H9 (cell line): ENCODE measurements around the gene GRB7. TPM values are rescaled to one million over a fixed set of nuclear protein-coding genes. Genes with fewer than 3 reads are reported as not detected.

Experiments used
- DNase-seq: peaks from one replicate; pipeline ENCODE4 v3.0.0-alpha.2; 2017
- H2AFZ ChIP-seq: one replicate; pipeline ENCODE4 v1.6.1; 2013; ENCODE audit warnings: mild to moderate bottlenecking, low read length, control low read depth, moderate library complexity
- H2AK5ac ChIP-seq: 2 replicates; pipeline ENCODE4 v1.6.1; 2013; ENCODE audit warnings: low read length, control low read depth, mixed read lengths; ENCODE audit not compliant: insufficient read length
- H2BK120ac ChIP-seq: one replicate; pipeline ENCODE4 v1.6.1; 2013; ENCODE audit warnings: low read depth, mild to moderate bottlenecking, low read length, control low read depth, inconsistent platforms; ENCODE audit not compliant: poor library complexity, severe bottlenecking
- H2BK12ac ChIP-seq: 2 replicates; pipeline ENCODE4 v1.6.1; 2013; ENCODE audit warnings: low read length, control low read depth, mixed read lengths, low read depth; ENCODE audit not compliant: insufficient read length
- H2BK15ac ChIP-seq: 2 replicates; pipeline ENCODE4 v1.6.1; 2013; ENCODE audit warnings: low read depth, low read length, control low read depth
- H2BK20ac ChIP-seq: one replicate; pipeline ENCODE4 v1.6.1; 2013; ENCODE audit warnings: low read depth, mild to moderate bottlenecking, low read length, control low read depth, inconsistent platforms; ENCODE audit not compliant: poor library complexity, severe bottlenecking
- H2BK5ac ChIP-seq: 2 replicates; pipeline ENCODE4 v1.6.1; 2013; ENCODE audit warnings: low read length, control low read depth, mixed read lengths; ENCODE audit not compliant: insufficient read length
- H3K14ac ChIP-seq: 2 replicates; pipeline ENCODE4 v1.6.1; 2013; ENCODE audit warnings: low read length, control low read depth; ENCODE audit not compliant: insufficient read depth
- H3K18ac ChIP-seq: 2 replicates; pipeline ENCODE4 v1.6.1; 2013; ENCODE audit warnings: low read depth, mild to moderate bottlenecking, mixed read lengths, low read length, control low read depth; ENCODE audit not compliant: insufficient read length
- H3K23ac ChIP-seq: 2 replicates; pipeline ENCODE4 v1.6.1; 2013; ENCODE audit warnings: low read length, control low read depth, mixed read lengths, low read depth; ENCODE audit not compliant: insufficient read length
- H3K23me2 ChIP-seq: 2 replicates; pipeline ENCODE4 v1.6.1; 2013; ENCODE audit warnings: low read depth, mild to moderate bottlenecking, mixed read lengths, low read length, control low read depth; ENCODE audit not compliant: insufficient read length, poor library complexity, severe bottlenecking
- H3K27ac ChIP-seq: 2 replicates; pipeline ENCODE4 v1.5.1; 2013; ENCODE audit warnings: low read length, control low read depth, mixed read lengths, low read depth; ENCODE audit not compliant: insufficient read length
- H3K27me3 ChIP-seq: 2 replicates; pipeline ENCODE4 v1.6.1; 2013; ENCODE audit warnings: low read length, control low read depth, inconsistent platforms; ENCODE audit not compliant: insufficient read depth
- H3K4ac ChIP-seq: 2 replicates; pipeline ENCODE4 v1.6.1; 2013; ENCODE audit warnings: low read depth, mild to moderate bottlenecking, control low read depth, inconsistent platforms, low read length, moderate library complexity
- H3K4me1 ChIP-seq: 2 replicates; pipeline ENCODE4 v1.6.1; 2013; ENCODE audit warnings: low read length, control low read depth, inconsistent platforms; ENCODE audit not compliant: insufficient read depth
- H3K4me2 ChIP-seq: 2 replicates; pipeline ENCODE4 v1.6.1; 2013; ENCODE audit warnings: low read length, control low read depth, mixed read lengths; ENCODE audit not compliant: insufficient read length, insufficient read depth
- H3K56ac ChIP-seq: 2 replicates; pipeline ENCODE4 v1.6.1; 2013; ENCODE audit warnings: low read depth, mild to moderate bottlenecking, mixed read lengths, low read length, control low read depth; ENCODE audit not compliant: insufficient read length
- H3K79me1 ChIP-seq: 2 replicates; pipeline ENCODE4 v1.6.1; 2013; ENCODE audit warnings: low read depth, mild to moderate bottlenecking, moderate library complexity, low read length, control low read depth, inconsistent platforms; ENCODE audit not compliant: insufficient read depth, poor library complexity, severe bottlenecking
- H3K79me2 ChIP-seq: 2 replicates; pipeline ENCODE4 v1.6.1; 2013; ENCODE audit warnings: low read length, control low read depth, inconsistent platforms; ENCODE audit not compliant: insufficient read depth
- H3K9ac ChIP-seq: 2 replicates; pipeline ENCODE4 v1.6.1; 2013; ENCODE audit warnings: low read length, control low read depth, mixed read lengths; ENCODE audit not compliant: insufficient read length; ENCODE audit errors: extremely low read depth
- H3K9me3 ChIP-seq: one replicate; pipeline ENCODE4 v1.6.1; 2013; ENCODE audit warnings: low read depth, low read length, inconsistent platforms; ENCODE audit not compliant: control insufficient read depth
- H3T11ph ChIP-seq: one replicate; pipeline ENCODE4 v1.6.1; 2013; ENCODE audit warnings: mild to moderate bottlenecking, low read length, control low read depth, inconsistent platforms
- H4K20me1 ChIP-seq: one replicate; pipeline ENCODE4 v1.6.1; 2013; ENCODE audit not compliant: control insufficient read depth, insufficient read length, insufficient read depth
- H4K5ac ChIP-seq: 2 replicates; pipeline ENCODE4 v1.6.1; 2013; ENCODE audit warnings: low read depth, mild to moderate bottlenecking, mixed read lengths, low read length, control low read depth; ENCODE audit not compliant: insufficient read length
- H4K8ac ChIP-seq: replicated peaks from 2 replicates; pipeline ENCODE4 v1.6.1; 2013; ENCODE audit warnings: low read length, control low read depth, mixed read lengths, low read depth; ENCODE audit not compliant: insufficient read length
- H4K91ac ChIP-seq: 2 replicates; pipeline ENCODE4 v1.6.1; 2013; ENCODE audit warnings: low read depth, mild to moderate bottlenecking, moderate library complexity, mixed read lengths, low read length, control low read depth; ENCODE audit not compliant: insufficient read length
- H3K27ac Mint-ChIP-seq, 3 experiments: 2 replicates in 2 of 3; 3 replicates in 1 of 3; pipeline ENCODE4 v1.8.0; 2020 to 2021; ENCODE audit warnings: mixed read lengths in 3 of 3, mild to moderate bottlenecking in 1 of 3, moderate library complexity in 1 of 3
- H3K27me3 Mint-ChIP-seq: 2 replicates; pipeline ENCODE4 v1.8.0; 2021; ENCODE audit warnings: low read depth, mild to moderate bottlenecking, moderate library complexity, mixed read lengths
- H3K36me3 Mint-ChIP-seq, 3 experiments: 2 replicates in 2 of 3; 3 replicates in 1 of 3; pipeline ENCODE4 v1.8.0; 2020 to 2021; ENCODE audit warnings: low read depth in 3 of 3, mixed read lengths in 3 of 3; ENCODE audit not compliant: insufficient read depth in 1 of 3
- H3K4me1 Mint-ChIP-seq, 2 experiments: 2 replicates each; pipeline ENCODE4 v1.8.0; 2020; ENCODE audit warnings: mixed read lengths in 2 of 2
- H3K4me3 Mint-ChIP-seq, 2 experiments: 2 replicates in 1 of 2; 3 replicates in 1 of 2; pipeline ENCODE4 v1.8.0; 2020 to 2021; ENCODE audit warnings: mild to moderate bottlenecking in 2 of 2, mixed read lengths in 2 of 2, moderate library complexity in 1 of 2
- H3K9me3 Mint-ChIP-seq, 2 experiments: 2 replicates in 1 of 2; 3 replicates in 1 of 2; pipeline ENCODE4 v1.8.0; 2020; ENCODE audit warnings: mild to moderate bottlenecking in 2 of 2, mixed read lengths in 2 of 2, moderate library complexity in 1 of 2
- CTCF ChIP-seq: fragments of 200-600 bp; sonication (generic); conservative IDR thresholded peaks from 3 replicates; pipeline ENCODE4 v1.8.0; 2021; ENCODE audit warnings: antibody characterized with exemption, mild to moderate bottlenecking
- WGBS: extraction: QIAGEN DNeasy Blood & Tissue Kit; methylation state at CpG from one replicate; pipeline ENCODE4 v1.1.7; 2013; ENCODE audit warnings: missing lambda C conversion rate, low lambda C conversion rate, mixed read lengths; ENCODE audit not compliant: insufficient read length; ENCODE audit errors: extremely low coverage; 5-methylcytosine and 5-hydroxymethylcytosine counted together
- total RNA-seq: library from RNA; stranded (reverse); gene quantifications from 2 replicates; pipeline ENCODE4 v1.2.1, GENCODE V29; 2021

The GRB7 gene
- total RNA-seq, 1 experiment from 2014 or later: 55.0 TPM

DNA sequence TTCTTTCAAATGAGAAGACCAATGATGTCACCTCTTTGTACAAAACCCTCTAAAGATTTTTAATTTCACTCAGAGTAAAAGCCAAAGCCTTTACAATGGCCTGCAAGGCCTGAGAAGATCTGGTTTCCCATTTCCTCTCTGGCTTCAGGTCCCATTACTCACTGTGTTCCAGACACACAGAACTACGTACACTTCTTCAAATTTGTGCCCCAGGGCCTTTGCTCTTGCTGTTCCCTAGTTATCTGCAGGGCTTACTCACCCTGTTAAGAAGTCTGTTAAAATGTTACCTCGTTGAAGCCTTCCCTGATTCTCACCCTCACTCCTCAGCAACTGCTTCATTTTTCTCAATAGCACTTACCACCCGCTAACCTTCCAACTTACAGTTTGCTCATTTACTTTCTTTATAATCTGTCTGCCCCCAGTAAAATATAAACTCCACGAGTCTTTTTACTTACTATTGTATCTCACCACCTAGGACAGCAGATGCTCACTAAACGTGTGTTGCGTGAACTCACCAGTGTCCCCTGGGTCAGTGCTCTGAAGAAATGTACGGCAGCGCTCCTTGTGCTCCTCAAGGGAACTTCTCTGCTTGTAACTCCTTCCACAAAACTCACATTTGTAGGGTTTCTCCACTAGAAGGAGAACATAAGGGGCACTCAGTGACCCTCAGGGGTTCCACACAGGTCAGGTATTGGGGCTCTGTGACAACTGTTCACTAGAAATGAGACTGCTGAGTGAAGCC, 50.2 kb downstream of the GRB7 start:
- Histone ChIP-seq H3K9ac (peak overlapping the region; percentile 44), H3K14ac (no peak overlapping the region), H4K20me1 (no peaks in the 10 kb centered on the region), H2BK15ac (no peak overlapping the region), H3K4me2 (no peak overlapping the region), H3K4me1 (no peaks in the 10 kb centered on the region), H3T11ph (no peak overlapping the region), H3K23me2 (no peaks in the 10 kb centered on the region), H2BK120ac (no peak overlapping the region), H3K4ac (no peak overlapping the region), H4K91ac (no peak overlapping the region), H3K9me3 (no peaks in the 10 kb centered on the region), H3K27ac (no peak overlapping the region), H2BK12ac (no peak overlapping the region), H2AFZ (no peak overlapping the region), H2AK5ac (no peak overlapping the region), H3K79me1 (no peaks in the 10 kb centered on the region), H4K5ac (no peak overlapping the region), H3K18ac (no peak overlapping the region), H2BK20ac (no peak overlapping the region), H4K8ac (no peak overlapping the region), H3K79me2 (no peaks in the 10 kb centered on the region; the same call in 1 of the 2 replicates), H3K27me3 (no peaks in the 10 kb centered on the region), H3K56ac (no peak overlapping the region), H2BK5ac (no peak overlapping the region), H3K23ac (no peak overlapping the region)
- no peak; the same call in 2 of the 3 replicates for TF ChIP-seq CTCF
- H3K4me1 Mint-ChIP-seq: peaks cover 0 to 5% of the 10 kb centered on the region in 2 experiments; a peak in 1 of 4 replicates
- H3K27me3 Mint-ChIP-seq: no peaks in the 10 kb centered on the region; the same call in 1 of the 2 replicates
- no peak overlapping the region for H3K4me3 Mint-ChIP-seq
- H3K9me3 Mint-ChIP-seq: no peaks in the 10 kb centered on the region
- no peak for DNase-seq
- no peaks in the 10 kb centered on the region for H3K36me3 Mint-ChIP-seq
- no peak overlapping the region for H3K27ac Mint-ChIP-seq
- 100% methylated on average over 1 of the region's 8 CpGs for WGBS
